Measurements from ENCODE around the gene RGS7.

Gene RGS7

GRCh38 chr1:241125286-241125685 lies 231.7 kb downstream of the RGS7 start:
- no peak for TF ChIP-seq CTCF (IDR thresholded peaks at IDR 0.05; ENCODE audit: low read depth, low read length)
- DNase-seq (ENCODE audit: extremely low read depth, low read depth): no peak

- TF ChIP-seq CTCF (IDR thresholded peaks at IDR 0.05; ENCODE audit: low read depth, low read length): no peak
- no peak for DNase-seq (ENCODE audit: extremely low read depth, low read depth)
Measured at GRCh38 chr1:241118049-241118448, 239.0 kb downstream of the RGS7 start.

- DNase-seq (ENCODE audit: extremely low read depth, low read depth): no peak
- TF ChIP-seq CTCF (IDR thresholded peaks at IDR 0.05; ENCODE audit: low read depth, low read length): no peak
Measured at GRCh38 chr1:241115784-241116183, 241.2 kb downstream of the RGS7 start.

- TF ChIP-seq CTCF (IDR thresholded peaks at IDR 0.05; ENCODE audit: low read depth, low read length): no peak
- no peak for DNase-seq (ENCODE audit: extremely low read depth, low read depth)
Measured at GRCh38 chr1:241114699-241115233, 242.2 kb downstream of the RGS7 start.

- DNase-seq (ENCODE audit: extremely low read depth, low read depth): no peak
- no peak for TF ChIP-seq CTCF (IDR thresholded peaks at IDR 0.05; ENCODE audit: low read depth, low read length)
Measured at GRCh38 chr1:241113557-241113956, 243.4 kb downstream of the RGS7 start.

GRCh38 chr1:241109039-241109438 lies 248.0 kb downstream of the RGS7 start:
- TF ChIP-seq CTCF (IDR thresholded peaks at IDR 0.05; ENCODE audit: low read depth, low read length): no peak
- no peak for DNase-seq (ENCODE audit: extremely low read depth, low read depth)

- no peak for TF ChIP-seq CTCF (IDR thresholded peaks at IDR 0.05; ENCODE audit: low read depth, low read length)
- no peak for DNase-seq (ENCODE audit: extremely low read depth, low read depth)
Measured at GRCh38 chr1:241105147-241105546, 251.9 kb downstream of the RGS7 start.
